IgD-negative memory B cell (primary cell): Measurements from ENCODE around the gene TBX2. TPM values are rescaled to one million over a fixed set of nuclear protein-coding genes. Genes with fewer than 3 reads are reported as not detected.
A peak's percentile ranks its signal among the peaks of the same experiment; 100 is the strongest.
"Not testable (repeated sequence)": the region's sequence is repeated elsewhere in the genome, so short reads cannot be mapped to it uniquely, and the experiment has no call there.

Experiments used
- H3K27ac Mint-ChIP-seq, 3 donors: one replicate each; pipeline ENCODE4 v1.8.0; 2020 to 2022; ENCODE audit warnings: mild to moderate bottlenecking in 3 of 3, mixed read lengths in 3 of 3, moderate library complexity in 1 of 3
- H3K27me3 Mint-ChIP-seq: one replicate; pipeline ENCODE4 v1.8.0; 2021; ENCODE audit warnings: mixed read lengths
- H3K36me3 Mint-ChIP-seq: one replicate; pipeline ENCODE4 v1.8.0; 2020; ENCODE audit warnings: mild to moderate bottlenecking, mixed read lengths
- H3K4me1 Mint-ChIP-seq, 3 donors: one replicate each; pipeline ENCODE4 v1.8.0; 2020 to 2022; ENCODE audit warnings: mixed read lengths in 3 of 3, mild to moderate bottlenecking in 1 of 3
- H3K4me3 Mint-ChIP-seq, 4 donors: one replicate each; pipeline ENCODE4 v1.8.0; 2020 to 2022; ENCODE audit warnings: mild to moderate bottlenecking in 4 of 4, mixed read lengths in 4 of 4, moderate library complexity in 3 of 4
- H3K9me3 Mint-ChIP-seq, 3 donors: one replicate each; pipeline ENCODE4 v1.8.0; 2020 to 2021; ENCODE audit warnings: mixed read lengths in 3 of 3, mild to moderate bottlenecking in 1 of 3
- polyA plus RNA-seq: library from polyadenylated mRNA; unstranded; fragments of 300-500 nt; fragmentation: Illumina TruSeq; gene quantifications from one replicate; pipeline ENCODE4 v1.2.3, GENCODE V29; 2021

The TBX2 gene
- not detected for polyA plus RNA-seq

- peak within 1 kb of the TSS; percentile 90 to 93 (median 91) for H3K27ac Mint-ChIP-seq
- peaks cover 2% of the 10 kb centered on the region for H3K36me3 Mint-ChIP-seq
- H3K27me3 Mint-ChIP-seq = peaks cover 50% of the 10 kb centered on the region
- peak within 1 kb of the TSS; percentile 70 to 86 (median 78) for H3K4me3 Mint-ChIP-seq
- peaks cover 0 to 5% (median 0%) of the 10 kb centered on the region in 3 donors for H3K9me3 Mint-ChIP-seq
- H3K4me1 Mint-ChIP-seq = peaks cover 17 to 31% (median 20%) of the 10 kb centered on the region in 3 donors
Measured at GRCh38 chr17:61399131-61400065, at the start of gene TBX2. TSS of gene TBX2 (plus strand) at chr17:61399843. CDS start at chr17:61400177, 334 bp downstream.

GRCh38 chr17:61351745-61352407 lies 47.8 kb upstream of the TBX2 start:
- Mint-ChIP-seq H3K27ac (no peak overlapping the region), H3K27me3 (no peaks in the 10 kb centered on the region), H3K36me3 (peaks cover 4% of the 10 kb centered on the region), H3K4me3 (no peak overlapping the region), H3K9me3 (no peaks in the 10 kb centered on the region), H3K4me1 (peaks cover 0 to 1% (median 0%) of the 10 kb centered on the region in 3 donors)

GRCh38 chr17:61352408-61352770 lies 47.3 kb upstream of the TBX2 start:
- Mint-ChIP-seq H3K4me3 (no peak overlapping the region), H3K27me3 (no peaks in the 10 kb centered on the region), H3K36me3 (peaks cover 4% of the 10 kb centered on the region), H3K27ac (no peak overlapping the region), H3K9me3 (no peaks in the 10 kb centered on the region), H3K4me1 (peaks cover 0 to 1% (median 0%) of the 10 kb centered on the region in 3 donors)

GRCh38 chr17:61352781-61353491 lies 46.7 kb upstream of the TBX2 start:
- no peak overlapping the region for H3K27ac Mint-ChIP-seq
- peaks cover 0 to 1% (median 0%) of the 10 kb centered on the region in 3 donors for H3K4me1 Mint-ChIP-seq
- peaks cover 4% of the 10 kb centered on the region for H3K36me3 Mint-ChIP-seq

DNA sequence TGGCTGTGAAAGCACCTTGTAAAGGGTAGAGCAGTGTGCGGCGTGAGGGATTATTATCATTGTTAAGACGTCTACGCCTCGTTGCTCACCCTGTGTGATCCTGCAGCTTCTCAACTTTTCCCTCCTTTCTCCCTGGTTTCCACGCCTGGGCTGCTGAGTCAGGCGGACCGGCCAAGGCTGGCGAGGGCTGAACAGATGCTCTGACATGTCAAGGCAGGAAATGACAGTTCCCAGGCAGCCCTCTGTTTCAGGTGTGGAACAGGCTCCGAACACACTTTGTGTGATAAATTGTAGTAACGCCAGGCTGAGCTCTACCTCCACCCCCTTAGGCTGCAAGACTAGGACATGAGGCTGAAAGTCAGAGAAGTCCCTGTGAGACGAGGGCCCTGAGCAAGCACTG lies 46.0 kb upstream of the TBX2 start:
- Mint-ChIP-seq H3K4me1 (no peaks in the 10 kb centered on the region), H3K27ac (no peak overlapping the region), H3K4me3 (no peak overlapping the region), H3K27me3 (no peaks in the 10 kb centered on the region), H3K36me3 (peaks cover 2% of the 10 kb centered on the region), H3K9me3 (no peaks in the 10 kb centered on the region)

More at GRCh38 chr17:61352781-61353491, 46.7 kb upstream of the TBX2 start:
- Mint-ChIP-seq H3K9me3 (no peaks in the 10 kb centered on the region), H3K27me3 (no peaks in the 10 kb centered on the region), H3K4me3 (no peak overlapping the region)

- H3K4me3 Mint-ChIP-seq = no peak overlapping the region
- no peaks in the 10 kb centered on the region for H3K9me3 Mint-ChIP-seq
- no peak overlapping the region for H3K27ac Mint-ChIP-seq
- no peaks in the 10 kb centered on the region for H3K27me3 Mint-ChIP-seq
- H3K4me1 Mint-ChIP-seq = no peaks in the 10 kb centered on the region
- peaks cover 2% of the 10 kb centered on the region for H3K36me3 Mint-ChIP-seq
Measured at GRCh38 chr17:61354895-61355874, 44.5 kb upstream of the TBX2 start.

GRCh38 chr17:61357061-61357460 lies 42.6 kb upstream of the TBX2 start:
- H3K27ac Mint-ChIP-seq, H3K4me1 Mint-ChIP-seq, H3K4me3 Mint-ChIP-seq, H3K27me3 Mint-ChIP-seq, H3K36me3 Mint-ChIP-seq, H3K9me3 Mint-ChIP-seq: not testable (repeated sequence)

- H3K27me3 Mint-ChIP-seq, H3K9me3 Mint-ChIP-seq, H3K27ac Mint-ChIP-seq, H3K36me3 Mint-ChIP-seq, H3K4me1 Mint-ChIP-seq, H3K4me3 Mint-ChIP-seq: not testable (repeated sequence)
Measured at GRCh38 chr17:61359513-61359912, 40.1 kb upstream of the TBX2 start.

GRCh38 chr17:61360318-61360943 lies 39.2 kb upstream of the TBX2 start:
- Mint-ChIP-seq H3K4me1 (no peaks in the 10 kb centered on the region), H3K9me3 (no peaks in the 10 kb centered on the region), H3K27ac (no peak overlapping the region), H3K4me3 (no peak overlapping the region), H3K27me3 (peaks cover 5% of the 10 kb centered on the region), H3K36me3 (peaks cover 7% of the 10 kb centered on the region)

GRCh38 chr17:61361084-61361483 lies 38.6 kb upstream of the TBX2 start:
- Mint-ChIP-seq H3K27me3 (peaks cover 5% of the 10 kb centered on the region), H3K4me1 (no peaks in the 10 kb centered on the region), H3K9me3 (no peaks in the 10 kb centered on the region), H3K27ac (no peak overlapping the region), H3K4me3 (no peak overlapping the region), H3K36me3 (peaks cover 7% of the 10 kb centered on the region)

DNA sequence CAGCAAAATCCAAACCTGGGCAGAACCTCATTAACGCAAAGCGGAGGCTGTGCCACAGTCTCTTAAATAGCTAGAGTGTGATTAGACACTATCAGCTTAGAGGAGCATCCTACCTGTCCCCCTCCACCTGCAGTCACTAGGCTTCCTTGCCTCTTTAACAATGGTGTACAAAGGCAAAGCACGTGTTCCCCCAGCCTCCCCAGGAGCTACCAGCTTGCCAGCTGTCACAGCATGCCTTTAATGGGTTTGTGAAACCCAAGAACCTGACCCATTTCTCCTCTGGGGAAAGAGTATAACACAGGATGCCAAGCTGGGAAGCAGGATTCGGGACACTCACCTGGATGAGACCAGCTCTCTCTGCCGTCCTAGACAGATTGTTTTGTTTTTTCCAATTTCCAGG lies 37.2 kb upstream of the TBX2 start:
- H3K27ac Mint-ChIP-seq = no peak overlapping the region
- no peak overlapping the region for H3K4me3 Mint-ChIP-seq
- no peaks in the 10 kb centered on the region for H3K9me3 Mint-ChIP-seq
- H3K4me1 Mint-ChIP-seq = no peaks in the 10 kb centered on the region
- peaks cover 5% of the 10 kb centered on the region for H3K36me3 Mint-ChIP-seq
- H3K27me3 Mint-ChIP-seq = peaks cover 5% of the 10 kb centered on the region

GRCh38 chr17:61362852-61363600 lies 36.6 kb upstream of the TBX2 start:
- peaks cover 5% of the 10 kb centered on the region for H3K27me3 Mint-ChIP-seq
- no peak overlapping the region for H3K4me3 Mint-ChIP-seq
- H3K36me3 Mint-ChIP-seq = peaks cover 5% of the 10 kb centered on the region
- no peaks in the 10 kb centered on the region for H3K9me3 Mint-ChIP-seq
- H3K4me1 Mint-ChIP-seq = no peaks in the 10 kb centered on the region
- no peak overlapping the region for H3K27ac Mint-ChIP-seq

GRCh38 chr17:61363601-61364462 lies 35.8 kb upstream of the TBX2 start:
- Mint-ChIP-seq H3K9me3 (no peaks in the 10 kb centered on the region), H3K36me3 (peaks cover 5% of the 10 kb centered on the region), H3K4me3 (no peak overlapping the region), H3K4me1 (no peaks in the 10 kb centered on the region), H3K27me3 (peaks cover 5% of the 10 kb centered on the region), H3K27ac (no peak overlapping the region)
